Erythroblast (primary cell): ENCODE results near the gene APOA5.

ENCODE experiments used
- GATA1 ChIP-seq: IDR thresholded peaks from 2 replicates; pipeline ENCODE4 v1.6.1; 2011; ENCODE audit warnings: low read depth, mild to moderate bottlenecking, control low read depth, low read length, moderate library complexity
- POLR2A ChIP-seq: IDR thresholded peaks from 2 replicates; pipeline ENCODE4 v1.6.1; 2011; ENCODE audit warnings: mild to moderate bottlenecking, low read length

- TF ChIP-seq POLR2A (no peak), GATA1 (no peak)
Observed at GRCh38 chr11:116838321-116839084, 46.8 kb upstream of the APOA5 start.
